Measurements from ENCODE around the gene GCNA. TPM values are rescaled to one million over a fixed set of nuclear protein-coding genes. Genes with fewer than 3 reads are reported as not detected.

Gene GCNA
- total RNA-seq, 2 experiments from 2014 or later = 2.1 to 4.2 TPM

DNA sequence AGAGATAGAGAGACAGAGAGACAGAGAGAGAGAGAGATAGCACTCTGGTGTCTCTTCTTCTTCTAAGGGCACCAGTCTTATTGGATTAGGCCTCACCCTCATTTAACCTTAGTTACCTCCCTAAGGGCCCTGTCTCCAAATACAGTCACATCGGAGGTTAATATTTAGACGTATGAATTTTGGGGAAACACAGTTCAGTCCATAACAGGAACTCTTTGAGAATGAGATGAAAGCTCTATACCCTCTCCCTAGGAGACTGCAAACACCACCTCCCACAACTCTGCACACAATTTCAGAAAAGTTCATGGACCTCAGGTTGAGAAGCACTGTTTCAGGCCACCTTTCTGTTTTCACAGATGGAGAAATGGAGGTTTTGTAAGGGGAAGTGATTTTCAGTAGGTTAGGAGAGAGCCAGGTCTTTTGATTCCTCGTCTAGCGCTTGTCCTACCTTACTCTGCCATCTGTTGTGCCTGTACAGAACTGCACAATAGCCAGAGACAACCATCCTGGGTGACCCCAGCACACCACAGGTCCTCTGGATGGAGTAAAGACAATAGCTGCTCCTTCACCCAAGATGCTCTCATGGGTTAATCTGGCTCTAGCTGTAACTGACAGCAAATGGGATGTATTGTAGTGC is 72.2 kb downstream of the GCNA start:
- ChIA-PET POLR2A (interaction anchor here (0.7 kb wide), 1 partner anchor 44 kb away, joined by 3 read pairs; no protein-coding TSS in a partner anchor), CTCF (ENCODE audit: unreplicated experiment) (no interaction called here)
- Histone ChIP-seq H4K20me1 (ENCODE audit: insufficient read depth, low read length) (no peaks in the 10 kb centered on the region), H3K4me1 (ENCODE audit: insufficient read depth, low read length, poor library complexity, severe bottlenecking) (peaks cover 9% of the 10 kb centered on the region), H3K9me2 (ENCODE audit: insufficient read depth, low read length) (no peaks in the 10 kb centered on the region), H2AFZ (ENCODE audit: low read length) (peak overlapping the region; percentile 64), H3K9me3 (ENCODE audit: low read length) (no peaks in the 10 kb centered on the region), H3K4me3 (ENCODE audit: low read depth, low read length, poor library complexity, severe bottlenecking) (no peak overlapping the region), H3K79me2 (ENCODE audit: insufficient read depth, low read depth, low read length) (no peaks in the 10 kb centered on the region), H3K27ac (ENCODE audit: low read depth, low read length, poor library complexity, severe bottlenecking) (no peak overlapping the region), H3K4me2 (ENCODE audit: low read length) (no peak overlapping the region; the same call in 1 of the 2 replicates), H3K36me3 (ENCODE audit: insufficient read depth, low read length) (no peaks in the 10 kb centered on the region)
- no TSS peak for BruUV-seq (replicated peaks)
- TF ChIP-seq, protein P1, sequence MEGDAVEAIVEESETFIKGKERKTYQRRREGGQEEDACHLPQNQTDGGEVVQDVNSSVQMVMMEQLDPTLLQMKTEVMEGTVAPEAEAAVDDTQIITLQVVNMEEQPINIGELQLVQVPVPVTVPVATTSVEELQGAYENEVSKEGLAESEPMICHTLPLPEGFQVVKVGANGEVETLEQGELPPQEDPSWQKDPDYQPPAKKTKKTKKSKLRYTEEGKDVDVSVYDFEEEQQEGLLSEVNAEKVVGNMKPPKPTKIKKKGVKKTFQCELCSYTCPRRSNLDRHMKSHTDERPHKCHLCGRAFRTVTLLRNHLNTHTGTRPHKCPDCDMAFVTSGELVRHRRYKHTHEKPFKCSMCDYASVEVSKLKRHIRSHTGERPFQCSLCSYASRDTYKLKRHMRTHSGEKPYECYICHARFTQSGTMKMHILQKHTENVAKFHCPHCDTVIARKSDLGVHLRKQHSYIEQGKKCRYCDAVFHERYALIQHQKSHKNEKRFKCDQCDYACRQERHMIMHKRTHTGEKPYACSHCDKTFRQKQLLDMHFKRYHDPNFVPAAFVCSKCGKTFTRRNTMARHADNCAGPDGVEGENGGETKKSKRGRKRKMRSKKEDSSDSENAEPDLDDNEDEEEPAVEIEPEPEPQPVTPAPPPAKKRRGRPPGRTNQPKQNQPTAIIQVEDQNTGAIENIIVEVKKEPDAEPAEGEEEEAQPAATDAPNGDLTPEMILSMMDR (conservative IDR thresholded peaks at IDR 0.05; ENCODE audit: low read length) = peak; percentile 63
- no peak for TF ChIP-seq EZH2phosphoT487 (IDR thresholded peaks at IDR 0.05; ENCODE audit: borderline replicate concordance, low read depth, low read length)
- DNase-seq (ENCODE audit: low spot score) = peak; percentile 62
- intact Hi-C loops (cut with micrococcal nuclease; ENCODE audit: unreplicated experiment) = loop anchor here (2.0 to 5.0 kb wide), 2 partner anchors 28 to 68 kb away; no protein-coding TSS in a partner anchor

GRCh38 chrX:71652405-71652804 is 74.2 kb downstream of the GCNA start:
- Histone ChIP-seq H3K9me2 (ENCODE audit: insufficient read depth, low read length) (no peaks in the 10 kb centered on the region), H3K4me3 (ENCODE audit: low read depth, low read length, poor library complexity, severe bottlenecking) (no peak overlapping the region), H4K20me1 (ENCODE audit: insufficient read depth, low read length) (no peaks in the 10 kb centered on the region), H3K9me3 (ENCODE audit: low read length) (no peaks in the 10 kb centered on the region), H3K79me2 (ENCODE audit: insufficient read depth, low read depth, low read length) (no peaks in the 10 kb centered on the region), H3K4me1 (ENCODE audit: insufficient read depth, low read length, poor library complexity, severe bottlenecking) (peaks cover 9% of the 10 kb centered on the region), H3K27ac (ENCODE audit: low read depth, low read length, poor library complexity, severe bottlenecking) (no peak overlapping the region), H3K4me2 (ENCODE audit: low read length) (no peak overlapping the region), H3K36me3 (ENCODE audit: insufficient read depth, low read length) (no peaks in the 10 kb centered on the region), H2AFZ (ENCODE audit: low read length) (peak overlapping the region; percentile 52; the same call in 1 of the 2 replicates)
- TF ChIP-seq, protein P1 (conservative IDR thresholded peaks at IDR 0.05; ENCODE audit: low read length) = peak; percentile 80
- TF ChIP-seq EZH2phosphoT487 (IDR thresholded peaks at IDR 0.05; ENCODE audit: borderline replicate concordance, low read depth, low read length) = no peak
- BruUV-seq (replicated peaks) = no TSS peak
- CTCF ChIA-PET (ENCODE audit: unreplicated experiment) = interaction anchor here (0.6 kb wide), 1 partner anchor 264 kb away, joined by 3 read pairs; no protein-coding TSS in a partner anchor
- DNase-seq (ENCODE audit: low spot score) = peak; percentile 70
- POLR2A ChIA-PET = no interaction called here
- intact Hi-C loops (cut with micrococcal nuclease; ENCODE audit: unreplicated experiment) = loop anchor here (1.0 to 5.0 kb wide), 2 partner anchors 43 to 70 kb away; no protein-coding TSS in a partner anchor

DNA sequence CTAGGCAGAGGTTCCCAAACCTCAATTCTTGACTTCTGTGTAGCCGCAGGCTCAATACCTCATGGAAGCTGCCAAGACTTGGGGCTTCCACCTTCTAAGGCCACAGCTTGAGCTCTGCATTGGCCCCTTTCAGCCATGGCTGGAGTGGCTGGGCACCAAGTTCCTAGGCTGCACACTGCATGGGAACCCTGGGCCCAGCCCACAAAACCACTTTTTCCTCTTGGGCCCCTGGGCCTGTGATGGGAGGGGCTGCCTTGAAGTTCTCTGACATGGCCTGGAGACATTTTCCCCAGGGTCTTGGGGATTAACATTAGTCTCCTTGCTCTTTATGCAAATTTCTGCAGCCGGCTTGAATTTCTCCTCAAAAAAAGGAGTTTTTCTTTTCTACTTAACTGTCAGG is 75.1 kb downstream of the GCNA start:
- DNase-seq (ENCODE audit: low spot score) = no peak
- intact Hi-C loops (cut with micrococcal nuclease; ENCODE audit: unreplicated experiment) = loop anchor here (5.0 kb wide), 1 partner anchor 71 kb away; no protein-coding TSS in a partner anchor
- Histone ChIP-seq H3K4me1 (ENCODE audit: insufficient read depth, low read length, poor library complexity, severe bottlenecking) (peaks cover 9% of the 10 kb centered on the region), H4K20me1 (ENCODE audit: insufficient read depth, low read length) (no peaks in the 10 kb centered on the region), H3K9me3 (ENCODE audit: low read length) (no peaks in the 10 kb centered on the region), H3K27ac (ENCODE audit: low read depth, low read length, poor library complexity, severe bottlenecking) (no peak overlapping the region), H3K4me2 (ENCODE audit: low read length) (no peak overlapping the region), H3K36me3 (ENCODE audit: insufficient read depth, low read length) (no peaks in the 10 kb centered on the region), H3K79me2 (ENCODE audit: insufficient read depth, low read depth, low read length) (no peaks in the 10 kb centered on the region), H3K4me3 (ENCODE audit: low read depth, low read length, poor library complexity, severe bottlenecking) (no peak overlapping the region), H2AFZ (ENCODE audit: low read length) (no peak overlapping the region), H3K9me2 (ENCODE audit: insufficient read depth, low read length) (no peaks in the 10 kb centered on the region)
- TF ChIP-seq EZH2phosphoT487 (IDR thresholded peaks at IDR 0.05; ENCODE audit: borderline replicate concordance, low read depth, low read length) = no peak
- TF ChIP-seq, protein P1 (conservative IDR thresholded peaks at IDR 0.05; ENCODE audit: low read length) = no peak
- ChIA-PET CTCF (ENCODE audit: unreplicated experiment) (no interaction called here), POLR2A (no interaction called here)
- BruUV-seq (replicated peaks) = no TSS peak
